GM18508 (cell line): ENCODE results near the gene KIAA1671.

Experiments
- ATAC-seq: cut with Tn5 transposase; IDR thresholded peaks from one replicate; pipeline ENCODE4 v1.9.1; 2021; ENCODE audit warnings: moderate number of reproducible peaks; ENCODE audit not compliant: insufficient read depth, unreplicated experiment

KIAA1671 gene

GRCh38 chr22:25061605-25062376 lies 109.3 kb downstream of the KIAA1671 start:
- ATAC-seq = no peak

- ATAC-seq = no peak
These were observed 110.0 kb downstream of the KIAA1671 start for GRCh38 chr22:25062386-25063085.

- ATAC-seq = no peak
These were observed 112.5 kb downstream of the KIAA1671 start for GRCh38 chr22:25064894-25065560.

- no peak for ATAC-seq
These were observed 114.4 kb downstream of the KIAA1671 start for GRCh38 chr22:25066861-25067435.

- no peak for ATAC-seq
These were observed 115.4 kb downstream of the KIAA1671 start for GRCh38 chr22:25067851-25068421.

- ATAC-seq = no peak
These were observed 116.2 kb downstream of the KIAA1671 start for GRCh38 chr22:25068707-25069106.

GRCh38 chr22:25069426-25069757 lies 116.9 kb downstream of the KIAA1671 start:
- no peak for ATAC-seq

- ATAC-seq = no peak
These were observed 117.4 kb downstream of the KIAA1671 start for GRCh38 chr22:25069758-25070481.

GRCh38 chr22:25070956-25071355 lies 118.4 kb downstream of the KIAA1671 start:
- no peak for ATAC-seq

GRCh38 chr22:25071720-25072119 lies 119.2 kb downstream of the KIAA1671 start:
- ATAC-seq = no peak

- ATAC-seq = no peak
These were observed 119.9 kb downstream of the KIAA1671 start for GRCh38 chr22:25072406-25072805.

- ATAC-seq = no peak
These were observed 123.8 kb downstream of the KIAA1671 start for GRCh38 chr22:25076336-25076735.

- ATAC-seq = no peak
These were observed 124.5 kb downstream of the KIAA1671 start for GRCh38 chr22:25077056-25077455.

GRCh38 chr22:25077964-25078363 lies 125.4 kb downstream of the KIAA1671 start:
- no peak for ATAC-seq

GRCh38 chr22:25078591-25078990 lies 126.1 kb downstream of the KIAA1671 start:
- no peak for ATAC-seq

- no peak for ATAC-seq
These were observed 128.3 kb downstream of the KIAA1671 start for GRCh38 chr22:25080855-25081254.

- ATAC-seq = no peak
These were observed 128.9 kb downstream of the KIAA1671 start for GRCh38 chr22:25081409-25081824.

- ATAC-seq = no peak
These were observed 129.6 kb downstream of the KIAA1671 start for GRCh38 chr22:25082096-25082495.

GRCh38 chr22:25083056-25083806 lies 130.7 kb downstream of the KIAA1671 start:
- no peak for ATAC-seq
